Panc1 (cell line): ENCODE data around the gene KIF26B. TPM values are rescaled to one million over a fixed set of nuclear protein-coding genes. Genes with fewer than 3 reads are reported as not detected.

Experiments used
- ATAC-seq: fragments of 200-7000 bp; cut with Tn5 transposase; 2 replicates; pipeline ENCODE4 v1.9.1; 2020; ENCODE audit warnings: mild to moderate bottlenecking, moderate library complexity
- BruUV-seq: library from RNA; stranded (reverse); fragments of 400-500 nt; replicated peaks from 2 replicates; lab custom pipeline; 2021; lab: Mats Ljungman, UMichigan
- CTCF ChIA-PET: fragments of 300-600 bp; sonication (Branson Sonifier 250); formaldehyde crosslinking; loops from one replicate; lab custom pipeline; 2022; ENCODE audit warnings: antibody characterized with exemption; lab: Charles Lee
- POLR2A ChIA-PET: fragments of 300-600 bp; sonication (Branson Sonifier 250); formaldehyde crosslinking; loops from one replicate; lab custom pipeline; 2022; ENCODE audit warnings: antibody characterized with exemption; lab: Charles Lee
- DNase-seq: peaks from one replicate; pipeline ENCODE4 v3.0.0-alpha.2; 2010; ENCODE audit warnings: low read depth, low spot score
- H3K27ac ChIP-seq: 2 replicates; pipeline ENCODE4 v1.5.1; 2011; ENCODE audit warnings: mild to moderate bottlenecking, low read length, inconsistent platforms
- H3K27me3 ChIP-seq: fragments of 200-500 bp; sonication (Bioruptor generic); 2 replicates; pipeline ENCODE4 v1.6.0; 2014; ENCODE audit warnings: low read length, inconsistent platforms; ENCODE audit not compliant: control insufficient read depth, insufficient read depth
- H3K36me3 ChIP-seq: fragments of 200-500 bp; sonication (Bioruptor generic); 2 replicates; pipeline ENCODE4 v1.5.1; 2014; ENCODE audit warnings: inconsistent platforms, mild to moderate bottlenecking, low read length, moderate library complexity; ENCODE audit not compliant: control insufficient read depth, insufficient read depth
- H3K4me1 ChIP-seq: 2 replicates; pipeline ENCODE4 v1.5.1; 2011; ENCODE audit warnings: inconsistent platforms, mild to moderate bottlenecking, low read length, moderate library complexity; ENCODE audit not compliant: control insufficient read depth, insufficient read depth
- H3K4me3 ChIP-seq, 2 experiments: 2 replicates each; pipeline ENCODE4 v1.5.1; 2011 to 2012; ENCODE audit warnings: low read depth in 2 of 2, low read length in 2 of 2, mild to moderate bottlenecking in 2 of 2, inconsistent platforms in 1 of 2, moderate library complexity in 1 of 2
- H3K9me3 ChIP-seq: fragments of 200-500 bp; sonication (Bioruptor generic); 2 replicates; pipeline ENCODE4 v1.5.1; 2014; ENCODE audit warnings: low read depth, mild to moderate bottlenecking, inconsistent platforms, low read length, moderate library complexity; ENCODE audit not compliant: control insufficient read depth, insufficient read depth
- POLR2AphosphoS5 ChIP-seq: IDR thresholded peaks from 2 replicates; pipeline ENCODE4 v1.6.1; 2012; ENCODE audit warnings: mild to moderate bottlenecking, low read depth, low read length, moderate library complexity
- SIN3A ChIP-seq: IDR thresholded peaks from 2 replicates; pipeline ENCODE4 v1.6.1; 2012; ENCODE audit warnings: low read depth, mild to moderate bottlenecking, low read length, moderate library complexity, borderline replicate concordance; ENCODE audit not compliant: insufficient read depth
- TCF7L2 ChIP-seq: IDR thresholded peaks from 2 replicates; pipeline ENCODE4 v1.6.1; 2011; ENCODE audit warnings: mild to moderate bottlenecking, low read depth, low read length, inconsistent platforms
- in situ Hi-C: cut with HindIII; loops from 2 replicates; pipeline ENCODE4 v1.10.0; 2016; ENCODE audit warnings: low sequenced_read_pairs, low pct_unique_long_range_greater_than_20kb
- intact Hi-C: fragments of 100-400 bp; cut with micrococcal nuclease; formaldehyde crosslinking; loops from one replicate; pipeline ENCODE4 v1.10.0; 2022; ENCODE audit not compliant: unreplicated experiment
- total RNA-seq: library from RNA; stranded (reverse); gene quantifications from one replicate; pipeline ENCODE4 v1.2.1, GENCODE V29; 2021; ENCODE audit not compliant: unreplicated experiment
- TF ChIP-seq, protein P1 (sequence below): fragments of 450-650 bp; IDR thresholded peaks from 2 replicates; pipeline ENCODE4 v1.5.1; 2017; ENCODE audit warnings: mild to moderate bottlenecking
- TF ChIP-seq, protein P2 (sequence below), 2 experiments: IDR thresholded peaks; 2 replicates each; pipeline ENCODE4 v1.6.1; 2011 to 2012; ENCODE audit warnings: low read depth in 2 of 2, control low read depth in 1 of 2, low read length in 1 of 2, mild to moderate bottlenecking in 1 of 2, moderate library complexity in 1 of 2; ENCODE audit not compliant: insufficient read depth in 1 of 2

The KIF26B gene
- total RNA-seq, 1 experiment from 2014 or later = 0.33 TPM

DNA sequence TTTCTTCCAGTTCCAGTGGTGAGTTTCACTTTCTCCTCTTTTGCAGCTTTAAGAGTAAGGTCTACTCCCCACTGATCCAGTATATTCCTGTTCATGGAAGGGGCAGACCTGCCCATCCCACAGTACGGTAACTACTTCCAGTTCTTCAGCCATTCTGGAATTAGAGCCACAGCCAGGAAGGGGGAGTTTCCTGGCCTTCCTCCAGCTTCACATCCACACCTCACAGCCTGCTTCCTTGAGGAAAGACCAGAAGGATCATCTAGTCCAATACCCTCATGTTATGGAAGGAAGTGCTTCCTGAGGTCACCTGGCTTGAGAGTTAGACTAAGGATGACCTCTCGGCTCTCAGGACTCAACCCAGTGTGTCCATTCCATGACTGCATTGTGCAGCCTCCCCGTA lies 597.8 kb downstream of the KIF26B start:
- ChIA-PET POLR2A (no interaction called here), CTCF (no interaction called here)
- Histone ChIP-seq H3K36me3 (no peaks in the 10 kb centered on the region), H3K4me3 (no peak overlapping the region), H3K27ac (no peak overlapping the region), H3K4me1 (no peaks in the 10 kb centered on the region), H3K9me3 (no peaks in the 10 kb centered on the region), H3K27me3 (no peaks in the 10 kb centered on the region)
- no peak for ATAC-seq
- in situ Hi-C loops (no loop called here), intact Hi-C loops (no loop called here)
- TF ChIP-seq POLR2AphosphoS5 = no peak
- TF ChIP-seq, protein P1, sequence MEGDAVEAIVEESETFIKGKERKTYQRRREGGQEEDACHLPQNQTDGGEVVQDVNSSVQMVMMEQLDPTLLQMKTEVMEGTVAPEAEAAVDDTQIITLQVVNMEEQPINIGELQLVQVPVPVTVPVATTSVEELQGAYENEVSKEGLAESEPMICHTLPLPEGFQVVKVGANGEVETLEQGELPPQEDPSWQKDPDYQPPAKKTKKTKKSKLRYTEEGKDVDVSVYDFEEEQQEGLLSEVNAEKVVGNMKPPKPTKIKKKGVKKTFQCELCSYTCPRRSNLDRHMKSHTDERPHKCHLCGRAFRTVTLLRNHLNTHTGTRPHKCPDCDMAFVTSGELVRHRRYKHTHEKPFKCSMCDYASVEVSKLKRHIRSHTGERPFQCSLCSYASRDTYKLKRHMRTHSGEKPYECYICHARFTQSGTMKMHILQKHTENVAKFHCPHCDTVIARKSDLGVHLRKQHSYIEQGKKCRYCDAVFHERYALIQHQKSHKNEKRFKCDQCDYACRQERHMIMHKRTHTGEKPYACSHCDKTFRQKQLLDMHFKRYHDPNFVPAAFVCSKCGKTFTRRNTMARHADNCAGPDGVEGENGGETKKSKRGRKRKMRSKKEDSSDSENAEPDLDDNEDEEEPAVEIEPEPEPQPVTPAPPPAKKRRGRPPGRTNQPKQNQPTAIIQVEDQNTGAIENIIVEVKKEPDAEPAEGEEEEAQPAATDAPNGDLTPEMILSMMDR = no peak
- no peak for TF ChIP-seq TCF7L2
- TF ChIP-seq SIN3A = no peak
- TF ChIP-seq, protein P2, sequence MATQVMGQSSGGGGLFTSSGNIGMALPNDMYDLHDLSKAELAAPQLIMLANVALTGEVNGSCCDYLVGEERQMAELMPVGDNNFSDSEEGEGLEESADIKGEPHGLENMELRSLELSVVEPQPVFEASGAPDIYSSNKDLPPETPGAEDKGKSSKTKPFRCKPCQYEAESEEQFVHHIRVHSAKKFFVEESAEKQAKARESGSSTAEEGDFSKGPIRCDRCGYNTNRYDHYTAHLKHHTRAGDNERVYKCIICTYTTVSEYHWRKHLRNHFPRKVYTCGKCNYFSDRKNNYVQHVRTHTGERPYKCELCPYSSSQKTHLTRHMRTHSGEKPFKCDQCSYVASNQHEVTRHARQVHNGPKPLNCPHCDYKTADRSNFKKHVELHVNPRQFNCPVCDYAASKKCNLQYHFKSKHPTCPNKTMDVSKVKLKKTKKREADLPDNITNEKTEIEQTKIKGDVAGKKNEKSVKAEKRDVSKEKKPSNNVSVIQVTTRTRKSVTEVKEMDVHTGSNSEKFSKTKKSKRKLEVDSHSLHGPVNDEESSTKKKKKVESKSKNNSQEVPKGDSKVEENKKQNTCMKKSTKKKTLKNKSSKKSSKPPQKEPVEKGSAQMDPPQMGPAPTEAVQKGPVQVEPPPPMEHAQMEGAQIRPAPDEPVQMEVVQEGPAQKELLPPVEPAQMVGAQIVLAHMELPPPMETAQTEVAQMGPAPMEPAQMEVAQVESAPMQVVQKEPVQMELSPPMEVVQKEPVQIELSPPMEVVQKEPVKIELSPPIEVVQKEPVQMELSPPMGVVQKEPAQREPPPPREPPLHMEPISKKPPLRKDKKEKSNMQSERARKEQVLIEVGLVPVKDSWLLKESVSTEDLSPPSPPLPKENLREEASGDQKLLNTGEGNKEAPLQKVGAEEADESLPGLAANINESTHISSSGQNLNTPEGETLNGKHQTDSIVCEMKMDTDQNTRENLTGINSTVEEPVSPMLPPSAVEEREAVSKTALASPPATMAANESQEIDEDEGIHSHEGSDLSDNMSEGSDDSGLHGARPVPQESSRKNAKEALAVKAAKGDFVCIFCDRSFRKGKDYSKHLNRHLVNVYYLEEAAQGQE (IDR thresholded peaks at IDR 0.05; ENCODE audit: insufficient read depth in 1 of 2, low read depth in 2 of 2, low read length in 1 of 2) = no peak
- no TSS peak for BruUV-seq
- DNase-seq = no peak

DNA sequence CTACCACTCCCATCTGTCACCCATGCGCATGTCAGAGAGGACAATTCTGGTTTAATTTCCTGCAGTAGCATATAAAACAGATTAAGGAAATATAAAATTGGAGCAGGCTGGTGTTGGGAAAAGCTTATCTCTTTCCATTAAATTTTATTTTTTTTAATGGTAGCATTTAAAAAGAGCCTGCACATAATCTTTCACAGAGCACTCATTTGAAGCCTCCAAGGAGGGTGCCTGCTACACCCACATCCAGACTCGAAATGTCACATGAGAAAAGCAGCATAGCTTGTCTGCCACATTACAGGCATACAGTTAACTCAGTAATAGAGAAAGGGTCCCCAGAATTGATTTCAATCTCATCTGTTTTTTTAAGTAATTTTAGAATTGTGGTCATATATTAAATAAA lies 599.0 kb downstream of the KIF26B start:
- in situ Hi-C loops = no loop called here
- Histone ChIP-seq H3K4me1 (no peaks in the 10 kb centered on the region), H3K27me3 (no peaks in the 10 kb centered on the region), H3K36me3 (no peaks in the 10 kb centered on the region), H3K9me3 (no peaks in the 10 kb centered on the region), H3K27ac (no peak overlapping the region), H3K4me3 (no peak overlapping the region)
- BruUV-seq = no TSS peak
- TF ChIP-seq, protein P1 = no peak
- TF ChIP-seq POLR2AphosphoS5 (no peak), TCF7L2 (no peak), SIN3A (no peak)
- ChIA-PET CTCF (no interaction called here), POLR2A (no interaction called here)
- intact Hi-C loops = no loop called here
- DNase-seq = no peak
- ATAC-seq = no peak
